SK-N-MC (cell line): ENCODE results near the gene CCR4.

Experiments
- EZH2 ChIP-seq: fragments of 200-600 bp; sonication (generic); IDR thresholded peaks from one replicate; pipeline ENCODE4 v1.6.1; 2017; ENCODE audit warnings: antibody characterized with exemption
- POLR2AphosphoS5 ChIP-seq: IDR thresholded peaks from 2 replicates; pipeline ENCODE4 v1.6.1; 2012; ENCODE audit warnings: mild to moderate bottlenecking, low read depth, low read length, borderline replicate concordance

- TF ChIP-seq EZH2 (no peak), POLR2AphosphoS5 (no peak)
These were observed 14.1 kb upstream of the CCR4 start for GRCh38 chr3:32937331-32937730.
